Right lobe of liver (tissue), 6 donors: ENCODE measurements around the gene UBA3. TPM values are rescaled to one million over a fixed set of nuclear protein-coding genes. Genes with fewer than 3 reads are reported as not detected.

ENCODE experiments used
- ATAC-seq, 4 donors: fragments of 200-7000 bp; cut with Tn5 transposase; one replicate each; pipeline ENCODE4 v1.9.1; 2020; ENCODE audit warnings: mild to moderate bottlenecking in 4 of 4, moderate library complexity in 4 of 4
- DNase-seq, 3 donors: peaks; one replicate each; pipeline ENCODE4 v3.0.0-alpha.2; 2020
- H3K27ac ChIP-seq, 3 donors: fragments of 200-600 bp; one replicate each; pipeline ENCODE4 v1.8.0; 2022
- H3K27me3 ChIP-seq, 2 donors: fragments of 200-600 bp; one replicate each; pipeline ENCODE4 v1.8.0; 2022
- H3K36me3 ChIP-seq, 4 donors: fragments of 200-600 bp; sonication (generic) in 1 of 4; one replicate each; pipeline versions ENCODE4 v1.5.1 to v1.8.0; 2017 to 2022; ENCODE audit warnings: control low read depth in 1 of 4
- H3K4me1 ChIP-seq, 4 donors: fragments of 200-600 bp; sonication (generic) in 1 of 4; one replicate each; pipeline versions ENCODE4 v1.5.1 to v1.8.0; 2017 to 2022; ENCODE audit warnings: control low read depth in 1 of 4
- H3K4me3 ChIP-seq, 3 donors: fragments of 200-600 bp; one replicate each; pipeline ENCODE4 v1.8.0; 2022
- H3K9me3 ChIP-seq, 4 donors: fragments of 200-600 bp; sonication (generic) in 1 of 4; one replicate each; pipeline versions ENCODE4 v1.5.1 to v1.8.0; 2017 to 2022; ENCODE audit warnings: control low read depth in 1 of 4
- POLR2A ChIP-seq: fragments of 450-650 bp; IDR thresholded peaks from one replicate; pipeline ENCODE4 v1.6.1; 2017; ENCODE audit warnings: antibody characterized with exemption, mild to moderate bottlenecking
- WGBS: methylation state at CpG from one replicate; pipeline ENCODE4 v1.1.6; 2018; ENCODE audit warnings: low coverage, low lambda C conversion rate; ENCODE audit not compliant: insufficient coverage; ENCODE audit errors: missing lambda C conversion rate; 5-methylcytosine and 5-hydroxymethylcytosine counted together
- intact Hi-C, 2 donors: fragments of 100-400 bp; cut with DNase I; formaldehyde crosslinking; loops; one replicate each; pipeline versions ENCODE4 v1.11.2 to v1.14.1; 2022
- total RNA-seq, 6 experiments: library from RNA; depleted of rRNA in 2 of 6; stranded (reverse); fragments of >200 nt in 2 of 6; fragmentation: NEBNext Ultra II Directional in 3 of 6; extraction: Animal tissue kit (Norgen Biotek cat#: 25700) in 3 of 6; gene quantifications; one replicate each; pipeline versions ENCODE4 v1.1.0 to v1.2.4, GENCODE V29; 2016 to 2023
- TF ChIP-seq, protein P1 (sequence below), 4 donors: fragments of 200-600 bp in 3 of 4; fragments of 450-650 bp in 1 of 4; IDR thresholded peaks; one replicate each; pipeline versions ENCODE4 v1.5.1 to v1.8.0; 2016 to 2022; ENCODE audit warnings: antibody characterized with exemption in 4 of 4, mild to moderate bottlenecking in 2 of 4
- donor health status: DM: no; HTN: yes; CAD: no.
- donor health status: DM: no; HTN: no; CAD: no.
- donor health status: DM: no; HTN: no; CAD: no.
- donor health status: DM: no; HTN: yes; CAD: no.
- donor health status: DM: no; HTN: yes; CAD: no.

Gene UBA3
- total RNA-seq, 6 experiments from 2014 or later: 17.2 to 27.3 (median 20.3) TPM

GRCh38 chr3:69033470-69033869 lies 46.7 kb downstream of the UBA3 start:
- Histone ChIP-seq H3K27me3 (no peaks in the 10 kb centered on the region), H3K4me1 (no peaks in the 10 kb centered on the region), H3K4me3 (no peak overlapping the region), H3K27ac (no peak overlapping the region), H3K36me3 (peaks cover 0 to 89% (median 31%) of the 10 kb centered on the region in 4 donors), H3K9me3 (no peaks in the 10 kb centered on the region)
- WGBS: 81% methylated on average over 7 of the region's 7 CpGs
- no peak for DNase-seq
- TF ChIP-seq POLR2A: no peak
- TF ChIP-seq, protein P1, sequence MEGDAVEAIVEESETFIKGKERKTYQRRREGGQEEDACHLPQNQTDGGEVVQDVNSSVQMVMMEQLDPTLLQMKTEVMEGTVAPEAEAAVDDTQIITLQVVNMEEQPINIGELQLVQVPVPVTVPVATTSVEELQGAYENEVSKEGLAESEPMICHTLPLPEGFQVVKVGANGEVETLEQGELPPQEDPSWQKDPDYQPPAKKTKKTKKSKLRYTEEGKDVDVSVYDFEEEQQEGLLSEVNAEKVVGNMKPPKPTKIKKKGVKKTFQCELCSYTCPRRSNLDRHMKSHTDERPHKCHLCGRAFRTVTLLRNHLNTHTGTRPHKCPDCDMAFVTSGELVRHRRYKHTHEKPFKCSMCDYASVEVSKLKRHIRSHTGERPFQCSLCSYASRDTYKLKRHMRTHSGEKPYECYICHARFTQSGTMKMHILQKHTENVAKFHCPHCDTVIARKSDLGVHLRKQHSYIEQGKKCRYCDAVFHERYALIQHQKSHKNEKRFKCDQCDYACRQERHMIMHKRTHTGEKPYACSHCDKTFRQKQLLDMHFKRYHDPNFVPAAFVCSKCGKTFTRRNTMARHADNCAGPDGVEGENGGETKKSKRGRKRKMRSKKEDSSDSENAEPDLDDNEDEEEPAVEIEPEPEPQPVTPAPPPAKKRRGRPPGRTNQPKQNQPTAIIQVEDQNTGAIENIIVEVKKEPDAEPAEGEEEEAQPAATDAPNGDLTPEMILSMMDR (IDR thresholded peaks at IDR 0.05): no peak
- intact Hi-C loops: no loop called here
- peak in 2 of 4 donors; percentile 17 to 32 for ATAC-seq

- no peaks in the 10 kb centered on the region for H3K27me3 ChIP-seq
- peaks cover 0 to 87% (median 28%) of the 10 kb centered on the region in 4 donors for H3K36me3 ChIP-seq
- intact Hi-C loops: no loop called here
- WGBS: 100% methylated on average over 3 of the region's 9 CpGs
- no peak for ATAC-seq
- no peaks in the 10 kb centered on the region for H3K4me1 ChIP-seq
- TF ChIP-seq, protein P1 (IDR thresholded peaks at IDR 0.05): no peak
- no peak for TF ChIP-seq POLR2A
- no peaks in the 10 kb centered on the region for H3K9me3 ChIP-seq
- no peak for DNase-seq
- H3K27ac ChIP-seq: no peak overlapping the region
- H3K4me3 ChIP-seq: no peak overlapping the region
Measured at GRCh38 chr3:69032737-69033136, 47.4 kb downstream of the UBA3 start.

GRCh38 chr3:69032142-69032541 lies 48.0 kb downstream of the UBA3 start:
- ATAC-seq (no peak), DNase-seq (no peak)
- Histone ChIP-seq H3K9me3 (no peaks in the 10 kb centered on the region), H3K27me3 (no peaks in the 10 kb centered on the region), H3K4me1 (no peaks in the 10 kb centered on the region), H3K4me3 (no peak overlapping the region), H3K36me3 (peaks cover 0 to 89% (median 23%) of the 10 kb centered on the region in 4 donors), H3K27ac (no peak overlapping the region)
- TF ChIP-seq, protein P1 (IDR thresholded peaks at IDR 0.05): no peak
- 89% methylated on average over 2 of the region's 2 CpGs for WGBS
- intact Hi-C loops: no loop called here

- Histone ChIP-seq H3K27me3 (no peaks in the 10 kb centered on the region), H3K36me3 (peaks cover 0 to 89% (median 26%) of the 10 kb centered on the region in 4 donors), H3K27ac (no peak overlapping the region), H3K9me3 (no peaks in the 10 kb centered on the region), H3K4me1 (no peaks in the 10 kb centered on the region), H3K4me3 (no peak overlapping the region)
- intact Hi-C loops: no loop called here
- WGBS: 89% methylated on average over 1 of the region's 1 CpG
- ATAC-seq (no peak), DNase-seq (no peak)
- TF ChIP-seq POLR2A: no peak
Measured at GRCh38 chr3:69031635-69032034, 48.5 kb downstream of the UBA3 start.

GRCh38 chr3:69020857-69021256 lies 59.3 kb downstream of the UBA3 start:
- Histone ChIP-seq H3K27ac (no peak overlapping the region), H3K4me3 (no peak overlapping the region), H3K27me3 (no peaks in the 10 kb centered on the region), H3K9me3 (no peaks in the 10 kb centered on the region), H3K36me3 (peaks cover 3 to 34% (median 10%) of the 10 kb centered on the region in 4 donors), H3K4me1 (no peaks in the 10 kb centered on the region)
- no peak for DNase-seq
- ATAC-seq: no peak
- WGBS: 62% methylated on average over 4 of the region's 4 CpGs
- intact Hi-C loops: no loop called here
- TF ChIP-seq POLR2A: no peak
- TF ChIP-seq, protein P1 (IDR thresholded peaks at IDR 0.05): no peak
